A673 (cell line): ENCODE data around the gene UGT1A4.

Source experiments
- CTCF ChIP-seq: fragments of 300-800, 200-600 bp; sonication (generic); conservative IDR thresholded peaks from 2 replicates; pipeline ENCODE4 v1.5.1; 2017; ENCODE audit warnings: low read depth, mild to moderate bottlenecking, antibody characterized with exemption, low read length, moderate library complexity, mixed read lengths
- EZH2 ChIP-seq: fragments of 200-600 bp; sonication (generic); IDR thresholded peaks from 2 replicates; pipeline ENCODE4 v1.6.1; 2017; ENCODE audit warnings: borderline replicate concordance, low read depth, mild to moderate bottlenecking, mixed read lengths, antibody characterized with exemption, low read length; ENCODE audit not compliant: poor library complexity, severe bottlenecking

DNA sequence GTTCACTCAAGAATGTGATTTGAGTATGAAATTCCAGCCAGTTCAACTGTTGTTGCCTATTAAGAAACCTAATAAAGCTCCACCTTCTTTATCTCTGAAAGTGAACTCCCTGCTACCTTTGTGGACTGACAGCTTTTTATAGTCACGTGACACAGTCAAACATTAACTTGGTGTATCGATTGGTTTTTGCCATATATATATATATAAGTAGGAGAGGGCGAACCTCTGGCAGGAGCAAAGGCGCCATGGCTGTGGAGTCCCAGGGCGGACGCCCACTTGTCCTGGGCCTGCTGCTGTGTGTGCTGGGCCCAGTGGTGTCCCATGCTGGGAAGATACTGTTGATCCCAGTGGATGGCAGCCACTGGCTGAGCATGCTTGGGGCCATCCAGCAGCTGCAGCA lies 41.5 kb downstream of the UGT1A4 start, which contains the start of gene UGT1A1:
- TF ChIP-seq CTCF (no peak), EZH2 (no peak)
